GM10847 (cell line): Measurements from ENCODE around the gene EVX1.

Experiments
- POLR2A ChIP-seq: IDR thresholded peaks from 2 replicates; pipeline ENCODE4 v1.6.1; 2011; ENCODE audit not compliant: insufficient read length; ENCODE audit errors: extremely low read depth

The EVX1 gene

GRCh38 chr7:27240015-27240731 lies 2.4 kb upstream of the EVX1 start:
- no peak for TF ChIP-seq POLR2A

- TF ChIP-seq POLR2A = no peak
These were observed 1.2 kb upstream of the EVX1 start for GRCh38 chr7:27241189-27242056.

- no peak for TF ChIP-seq POLR2A
These were observed 448 bp upstream of the EVX1 start for GRCh38 chr7:27242154-27242553.

GRCh38 chr7:27243340-27244163 lies 950 bp downstream of the EVX1 start:
- no peak for TF ChIP-seq POLR2A

- TF ChIP-seq POLR2A = no peak
These were observed 2.0 kb downstream of the EVX1 start for GRCh38 chr7:27244488-27245123.

- no peak for TF ChIP-seq POLR2A
These were observed 2.7 kb downstream of the EVX1 start for GRCh38 chr7:27245124-27245797.

GRCh38 chr7:27245798-27246691 lies 3.4 kb downstream of the EVX1 start:
- TF ChIP-seq POLR2A = no peak

GRCh38 chr7:27247000-27247399 lies 4.4 kb downstream of the EVX1 start:
- TF ChIP-seq POLR2A = no peak

GRCh38 chr7:27247452-27248426 lies 5.1 kb downstream of the EVX1 start:
- TF ChIP-seq POLR2A = no peak

GRCh38 chr7:27248427-27248806 lies 5.8 kb downstream of the EVX1 start:
- no peak for TF ChIP-seq POLR2A

- TF ChIP-seq POLR2A = no peak
These were observed 6.5 kb downstream of the EVX1 start for GRCh38 chr7:27248911-27249723.

GRCh38 chr7:27249724-27250556 lies 7.3 kb downstream of the EVX1 start:
- no peak for TF ChIP-seq POLR2A
